GM10248 (cell line): ENCODE data around the gene RGS19.

Experiments used
- CTCF ChIA-PET: fragments of 300-600 bp; sonication (Branson Sonifier 250); formaldehyde crosslinking; extraction: SDS; loops from one replicate; lab custom pipeline; 2021; ENCODE audit warnings: antibody characterized with exemption; lab: Yijun Ruan, JAX
- POLR2A ChIA-PET: fragments of 350-650 bp; sonication (Branson Sonifier 250); formaldehyde crosslinking; extraction: SDS; loops from one replicate; lab custom pipeline; 2020; ENCODE audit warnings: antibody characterized with exemption; lab: Yijun Ruan, JAX
- DNase-seq: peaks from one replicate; pipeline ENCODE4 v3.0.0; 2012; ENCODE audit errors: extremely low spot score
- TF ChIP-seq, protein P1 (sequence below): IDR thresholded peaks from 2 replicates; pipeline ENCODE4 v1.5.1; 2012; ENCODE audit warnings: mild to moderate bottlenecking, low read depth; ENCODE audit errors: extremely low read depth, missing control alignments, control extremely low read depth

RGS19 gene

DNA sequence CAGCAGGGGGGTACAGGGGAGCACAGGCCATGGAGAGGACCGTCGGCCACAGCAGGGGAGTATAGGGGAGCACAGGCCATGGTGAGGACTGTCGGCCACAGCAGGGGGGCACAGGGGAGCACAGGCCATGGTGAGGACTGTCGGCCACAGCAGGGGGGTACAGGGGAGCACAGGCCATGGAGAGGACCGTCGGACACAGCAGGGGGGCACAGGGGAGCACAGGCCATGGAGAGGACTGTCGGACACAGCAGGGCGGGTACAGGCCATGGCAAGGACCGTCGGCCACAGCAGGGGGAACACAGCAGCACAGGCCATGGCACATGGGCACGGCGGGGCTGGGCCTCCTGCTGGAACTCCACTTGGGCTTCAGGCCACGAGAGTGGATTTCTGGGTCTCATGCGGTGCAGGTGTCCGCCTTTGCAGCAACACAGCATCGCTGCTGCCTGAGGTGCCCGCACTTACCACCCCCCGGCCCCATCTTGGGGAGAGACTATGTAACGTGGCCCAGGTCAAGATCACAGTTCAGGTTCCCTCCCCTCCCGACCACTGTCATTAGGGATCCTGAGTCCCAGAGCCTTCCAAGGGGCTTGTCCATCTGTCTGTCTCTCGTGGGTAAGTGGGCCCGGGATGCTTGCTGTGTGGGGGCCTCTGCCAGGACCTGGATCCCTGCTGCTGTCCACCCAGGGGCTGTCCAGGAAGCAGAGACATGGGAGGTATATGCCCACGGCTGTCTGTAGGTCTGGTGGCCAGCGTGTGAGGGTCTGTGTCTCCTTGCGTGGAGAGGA, 25.5 kb upstream of the RGS19 start:
- CTCF ChIA-PET: no interaction called here
- DNase-seq: no peak
- TF ChIP-seq, protein P1, sequence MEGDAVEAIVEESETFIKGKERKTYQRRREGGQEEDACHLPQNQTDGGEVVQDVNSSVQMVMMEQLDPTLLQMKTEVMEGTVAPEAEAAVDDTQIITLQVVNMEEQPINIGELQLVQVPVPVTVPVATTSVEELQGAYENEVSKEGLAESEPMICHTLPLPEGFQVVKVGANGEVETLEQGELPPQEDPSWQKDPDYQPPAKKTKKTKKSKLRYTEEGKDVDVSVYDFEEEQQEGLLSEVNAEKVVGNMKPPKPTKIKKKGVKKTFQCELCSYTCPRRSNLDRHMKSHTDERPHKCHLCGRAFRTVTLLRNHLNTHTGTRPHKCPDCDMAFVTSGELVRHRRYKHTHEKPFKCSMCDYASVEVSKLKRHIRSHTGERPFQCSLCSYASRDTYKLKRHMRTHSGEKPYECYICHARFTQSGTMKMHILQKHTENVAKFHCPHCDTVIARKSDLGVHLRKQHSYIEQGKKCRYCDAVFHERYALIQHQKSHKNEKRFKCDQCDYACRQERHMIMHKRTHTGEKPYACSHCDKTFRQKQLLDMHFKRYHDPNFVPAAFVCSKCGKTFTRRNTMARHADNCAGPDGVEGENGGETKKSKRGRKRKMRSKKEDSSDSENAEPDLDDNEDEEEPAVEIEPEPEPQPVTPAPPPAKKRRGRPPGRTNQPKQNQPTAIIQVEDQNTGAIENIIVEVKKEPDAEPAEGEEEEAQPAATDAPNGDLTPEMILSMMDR: no peak
- POLR2A ChIA-PET: no interaction called here

DNA sequence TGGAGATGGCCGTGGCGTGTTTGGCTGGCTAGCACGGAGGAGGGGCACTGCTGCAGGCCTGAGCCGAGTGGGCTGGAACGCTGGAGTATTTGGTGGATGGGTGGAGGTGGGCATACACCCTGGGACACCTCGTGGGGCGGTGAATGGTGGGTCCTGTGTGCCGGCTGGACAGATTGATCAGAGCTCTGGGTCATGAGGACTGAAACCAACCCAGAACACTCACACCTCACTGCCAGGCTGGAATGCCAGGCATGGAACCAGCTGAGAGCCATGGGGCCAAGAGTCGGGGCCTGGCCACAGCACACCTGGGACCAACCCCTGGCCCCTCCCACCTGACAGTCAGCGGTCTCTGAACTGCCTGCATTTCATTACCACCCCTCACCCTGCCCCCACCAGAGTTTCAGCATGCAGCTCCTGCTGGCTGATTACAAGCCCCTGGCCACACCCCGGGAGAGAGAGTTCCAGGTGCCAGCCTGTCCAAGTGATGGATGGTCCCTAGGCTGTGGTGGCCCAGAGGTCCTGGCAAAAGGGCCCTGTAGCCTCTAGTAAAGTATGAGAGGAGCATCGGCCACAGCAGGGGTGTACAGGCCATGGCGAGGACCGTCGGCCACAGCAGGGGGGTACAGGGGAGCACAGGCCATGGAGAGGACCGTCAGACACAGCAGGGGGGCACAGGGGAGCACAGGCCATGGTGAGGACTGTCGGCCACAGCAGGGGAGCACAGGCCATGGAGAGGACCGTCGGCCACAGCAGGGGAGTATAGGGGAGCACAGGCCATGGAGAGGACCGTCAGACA, 24.8 kb upstream of the RGS19 start:
- ChIA-PET CTCF (interaction anchor here (6.0 kb wide), 1 partner anchor 14 kb away, joined by 64 read pairs; no protein-coding TSS in a partner anchor), POLR2A (no interaction called here)
- TF ChIP-seq, protein P1: no peak
- no peak for DNase-seq

DNA sequence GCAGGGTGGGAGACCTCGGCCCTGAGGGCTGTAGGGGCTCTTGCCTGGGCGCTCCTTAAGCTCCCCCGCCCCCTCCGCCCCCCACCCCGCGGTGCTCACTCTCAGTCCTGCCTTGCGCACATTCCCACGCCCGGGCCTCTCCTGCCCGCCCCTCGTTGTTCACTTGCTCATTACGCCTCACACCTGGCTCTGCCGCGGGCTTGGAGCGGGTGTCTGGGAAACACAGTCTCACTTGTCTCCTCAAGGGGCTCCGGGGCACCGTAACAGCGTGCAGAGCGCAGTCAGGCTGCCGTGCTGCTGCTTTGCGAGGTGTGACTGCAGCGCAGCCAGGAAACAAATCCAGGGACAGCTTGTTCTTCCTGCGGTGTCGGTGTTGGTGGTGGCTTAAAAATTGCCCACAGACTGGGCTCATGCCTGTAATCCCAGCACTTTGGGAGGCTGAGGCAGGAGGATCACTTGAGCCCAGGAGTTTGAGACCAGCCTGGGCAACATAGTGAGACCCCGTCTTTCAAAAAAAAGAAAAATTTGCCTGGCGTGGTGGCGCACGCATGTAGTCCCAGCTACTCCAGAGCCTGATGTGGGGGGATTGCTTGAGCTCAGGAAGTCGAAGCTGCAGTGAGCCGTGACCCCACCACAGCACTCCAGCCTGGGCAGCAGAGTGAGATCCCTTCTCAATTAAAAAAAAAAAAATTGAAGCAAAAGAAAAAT, 23.5 kb upstream of the RGS19 start:
- DNase-seq: no peak
- ChIA-PET CTCF (interaction anchor here (0.6 to 6.0 kb wide), 7 partner anchors 9 to 42 kb away, joined by 3 to 64 read pairs (median 5); partner anchors contain the start of gene LKAAEAR1), POLR2A (interaction anchor here (0.6 kb wide), 1 partner anchor 65 kb away, joined by 3 read pairs; no protein-coding TSS in a partner anchor)
- TF ChIP-seq, protein P1: no peak

DNA sequence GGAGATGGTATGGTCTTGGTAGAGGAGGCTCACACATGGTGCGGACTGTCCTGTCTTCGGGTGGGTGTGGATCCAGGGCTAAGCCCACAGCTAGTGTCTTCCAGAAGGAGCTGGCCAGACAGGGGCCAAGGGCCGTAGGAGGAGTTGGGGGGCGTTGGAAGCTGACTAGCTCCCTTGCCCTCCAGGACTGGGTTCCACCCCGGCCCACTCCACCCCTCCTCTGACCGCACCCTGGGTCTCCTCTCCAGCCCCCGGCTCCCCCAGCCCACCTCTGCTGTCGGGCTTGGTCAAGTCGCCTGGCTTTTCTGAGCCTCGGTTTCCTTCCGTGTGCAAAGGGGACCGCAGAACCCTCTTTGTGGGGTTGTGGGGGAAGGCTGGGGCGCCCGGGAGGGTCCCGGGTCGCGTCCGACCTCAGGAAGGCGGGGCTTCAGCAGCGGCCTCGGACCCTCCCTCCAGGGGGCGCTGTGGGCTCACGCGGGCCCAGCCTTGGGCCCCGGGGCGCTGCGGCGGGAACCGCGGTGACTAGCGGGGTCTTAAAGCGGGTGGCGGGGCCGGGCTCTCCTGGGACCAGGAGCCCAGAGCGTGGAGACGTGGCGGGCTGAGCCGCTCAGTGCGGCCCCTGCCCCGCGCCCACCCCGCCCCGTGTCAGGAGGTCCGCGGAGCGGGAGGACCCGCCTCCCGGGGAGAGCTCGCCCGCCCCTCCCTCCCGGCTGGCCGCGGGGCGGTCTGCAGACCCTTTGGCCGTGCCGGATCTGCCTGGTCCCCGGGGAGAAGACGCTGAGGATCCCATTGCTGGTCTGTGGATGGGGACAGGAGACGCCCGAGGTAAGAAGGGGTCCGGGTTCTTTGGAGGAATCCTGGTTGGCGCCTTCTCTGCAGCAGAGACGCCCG, 22.7 kb upstream of the RGS19 start:
- ChIA-PET POLR2A (no interaction called here), CTCF (interaction anchor here (0.6 to 6.0 kb wide), 11 partner anchors 8 to 43 kb away, joined by 3 to 64 read pairs (median 4); partner anchors contain the start of gene LKAAEAR1)
- TF ChIP-seq, protein P1: peak; percentile 81
- DNase-seq: peak; percentile 85

DNA sequence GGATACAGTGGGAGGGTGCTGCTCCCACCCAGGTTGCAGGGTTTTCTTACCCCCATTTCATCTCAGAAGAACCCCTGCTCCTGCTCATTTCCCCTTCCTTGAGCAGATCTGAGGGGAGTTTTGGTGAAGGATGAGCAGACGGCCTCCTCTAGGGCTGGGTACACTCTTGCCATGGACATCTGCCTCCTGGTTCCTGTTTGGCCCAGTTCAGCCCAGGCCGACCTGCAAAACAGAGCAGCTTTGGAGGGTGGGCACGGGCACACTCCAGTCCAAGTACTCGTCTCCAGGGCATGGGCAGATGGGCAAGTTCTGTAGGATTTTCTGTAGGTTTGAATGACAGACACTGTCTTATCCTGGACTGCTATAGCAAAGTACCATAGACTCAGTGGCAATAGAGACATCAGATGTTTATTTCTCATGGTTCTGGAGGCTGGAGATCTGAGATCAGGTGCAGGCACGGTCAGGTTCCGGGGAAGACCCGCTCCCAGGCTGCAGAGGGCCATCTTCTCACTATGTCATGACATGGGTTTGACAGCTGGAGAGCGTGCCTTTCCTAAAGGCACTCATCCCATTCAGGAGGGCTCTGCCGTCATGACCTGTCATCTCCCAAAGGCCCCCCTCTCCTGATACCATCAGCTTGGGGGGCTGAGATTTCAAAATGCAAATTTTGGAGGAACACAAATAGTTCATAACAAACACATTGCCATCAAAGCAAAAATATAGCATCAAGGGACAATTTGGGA, 21.8 kb upstream of the RGS19 start:
- TF ChIP-seq, protein P1: no peak
- DNase-seq: no peak
- ChIA-PET CTCF (interaction anchor here (0.7 to 6.0 kb wide), 7 partner anchors 9 to 23 kb away, joined by 3 to 64 read pairs (median 4); partner anchors contain the start of gene LKAAEAR1), POLR2A (no interaction called here)
